Astrocyte (in vitro differentiated cells and primary cell): Measurements from ENCODE around the gene GOLGA6C. TPM values are rescaled to one million over a fixed set of nuclear protein-coding genes. Genes with fewer than 3 reads are reported as not detected.

Experiments used
- DNase-seq: peaks from one replicate; pipeline ENCODE4 v3.0.0-alpha.2; 2010; ENCODE audit warnings: low read depth
- FAIRE-seq: peaks from 2 replicates; lab custom pipeline; 2011; peaks lifted over from hg19 to GRCh38; lab: Jason Lieb, UNC
- H2AFZ ChIP-seq: 2 replicates; pipeline ENCODE4 v1.6.0; 2012; ENCODE audit warnings: low read depth, low read length, inconsistent platforms
- H3K27ac ChIP-seq: 2 replicates; pipeline ENCODE4 v1.5.1; 2011; ENCODE audit warnings: low read depth, low read length, inconsistent platforms
- H3K27me3 ChIP-seq: 2 replicates; pipeline ENCODE4 v1.6.0; 2011; ENCODE audit warnings: low read length, inconsistent platforms; ENCODE audit not compliant: insufficient read depth
- H3K36me3 ChIP-seq: 2 replicates; pipeline ENCODE4 v1.5.1; 2011; ENCODE audit warnings: low read length, inconsistent platforms; ENCODE audit not compliant: insufficient read depth
- H3K4me1 ChIP-seq: 2 replicates; pipeline ENCODE4 v1.5.1; 2011; ENCODE audit warnings: low read length, inconsistent platforms; ENCODE audit not compliant: insufficient read depth
- H3K4me2 ChIP-seq: 2 replicates; pipeline ENCODE4 v1.6.0; 2012; ENCODE audit warnings: low read length, inconsistent platforms
- H3K4me3 ChIP-seq: 2 replicates; pipeline ENCODE4 v1.5.1; 2011; ENCODE audit warnings: low read depth, mild to moderate bottlenecking, low read length, inconsistent platforms; ENCODE audit not compliant: insufficient read depth
- H3K79me2 ChIP-seq: 2 replicates; pipeline ENCODE4 v1.6.0; 2012; ENCODE audit warnings: mild to moderate bottlenecking, low read length, inconsistent platforms; ENCODE audit not compliant: insufficient read depth
- H3K9ac ChIP-seq: 2 replicates; pipeline ENCODE4 v1.6.0; 2012; ENCODE audit warnings: mild to moderate bottlenecking, low read length, inconsistent platforms
- H3K9me3 ChIP-seq: 2 replicates; pipeline ENCODE4 v1.5.1; 2012; ENCODE audit warnings: low read depth, mild to moderate bottlenecking, low read length, inconsistent platforms; ENCODE audit not compliant: insufficient read depth
- H4K20me1 ChIP-seq: 2 replicates; pipeline ENCODE4 v1.6.0; 2012; ENCODE audit warnings: low read length, inconsistent platforms; ENCODE audit not compliant: insufficient read depth
- H3K27ac Mint-ChIP-seq: one replicate; pipeline ENCODE4 v1.8.0; 2021; ENCODE audit warnings: mild to moderate bottlenecking, mixed read lengths; ENCODE audit not compliant: unreplicated experiment
- H3K27me3 Mint-ChIP-seq: one replicate; pipeline ENCODE4 v1.8.0; 2021; ENCODE audit warnings: low read depth, mixed read lengths; ENCODE audit not compliant: unreplicated experiment
- H3K36me3 Mint-ChIP-seq: one replicate; pipeline ENCODE4 v1.8.0; 2021; ENCODE audit warnings: low read depth, mixed read lengths; ENCODE audit not compliant: unreplicated experiment
- H3K4me1 Mint-ChIP-seq: one replicate; pipeline ENCODE4 v1.8.0; 2021; ENCODE audit warnings: low read depth, mixed read lengths; ENCODE audit not compliant: unreplicated experiment
- H3K4me3 Mint-ChIP-seq: one replicate; pipeline ENCODE4 v1.8.0; 2021; ENCODE audit warnings: mild to moderate bottlenecking, moderate library complexity, mixed read lengths; ENCODE audit not compliant: unreplicated experiment
- H3K9me3 Mint-ChIP-seq: one replicate; pipeline ENCODE4 v1.8.0; 2021; ENCODE audit warnings: mild to moderate bottlenecking, mixed read lengths; ENCODE audit not compliant: unreplicated experiment
- EZH2 ChIP-seq: IDR thresholded peaks from 2 replicates; pipeline ENCODE4 v1.6.1; 2012; ENCODE audit warnings: mild to moderate bottlenecking, low read length, inconsistent platforms; ENCODE audit not compliant: insufficient read depth
- total RNA-seq: library from RNA; stranded (reverse); gene quantifications from 2 replicates; pipeline ENCODE4 v1.2.1, GENCODE V29; 2021
- TF ChIP-seq, protein P1 (sequence below): IDR thresholded peaks from 2 replicates; pipeline ENCODE4 v1.5.1; 2011; ENCODE audit warnings: low read depth, mild to moderate bottlenecking, inconsistent platforms, low read length, moderate library complexity; ENCODE audit not compliant: insufficient read depth

GOLGA6C gene
- total RNA-seq, 1 donor from 2014 or later, result not detected

DNA sequence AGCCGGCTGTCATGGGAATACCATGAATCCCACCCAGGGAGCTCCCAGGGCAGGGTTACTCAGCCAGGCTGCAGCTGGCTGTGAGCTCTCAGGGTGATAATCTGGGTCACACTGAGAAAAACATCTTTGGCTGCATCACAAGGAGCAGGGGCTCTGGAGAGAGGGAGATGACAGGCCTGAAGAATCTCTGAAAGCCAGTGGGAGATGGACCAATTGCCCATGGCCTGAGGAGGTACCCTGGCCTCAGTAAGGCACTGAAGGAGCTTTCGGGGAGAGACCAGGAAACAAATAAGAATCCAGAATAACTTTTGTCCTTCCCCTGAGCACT lies 28.2 kb upstream of the GOLGA6C start:
- Histone ChIP-seq H3K36me3 (no peaks in the 10 kb centered on the region), H3K27ac (no peak overlapping the region), H3K27me3 (peaks cover 12% of the 10 kb centered on the region), H3K9ac (no peak overlapping the region), H4K20me1 (no peaks in the 10 kb centered on the region), H3K4me3 (no peak overlapping the region), H3K79me2 (no peaks in the 10 kb centered on the region), H2AFZ (no peak overlapping the region), H3K4me1 (no peaks in the 10 kb centered on the region), H3K9me3 (no peaks in the 10 kb centered on the region), H3K4me2 (no peak overlapping the region)
- Mint-ChIP-seq H3K4me3 (peak overlapping the region; percentile 27), H3K4me1 (peaks cover 10% of the 10 kb centered on the region), H3K9me3 (no peaks in the 10 kb centered on the region), H3K36me3 (no peaks in the 10 kb centered on the region), H3K27me3 (peaks cover 52% of the 10 kb centered on the region), H3K27ac (peak overlapping the region; percentile 47)
- FAIRE-seq (no peak), DNase-seq (no peak)
- TF ChIP-seq EZH2, result no peak
- TF ChIP-seq, protein P1, sequence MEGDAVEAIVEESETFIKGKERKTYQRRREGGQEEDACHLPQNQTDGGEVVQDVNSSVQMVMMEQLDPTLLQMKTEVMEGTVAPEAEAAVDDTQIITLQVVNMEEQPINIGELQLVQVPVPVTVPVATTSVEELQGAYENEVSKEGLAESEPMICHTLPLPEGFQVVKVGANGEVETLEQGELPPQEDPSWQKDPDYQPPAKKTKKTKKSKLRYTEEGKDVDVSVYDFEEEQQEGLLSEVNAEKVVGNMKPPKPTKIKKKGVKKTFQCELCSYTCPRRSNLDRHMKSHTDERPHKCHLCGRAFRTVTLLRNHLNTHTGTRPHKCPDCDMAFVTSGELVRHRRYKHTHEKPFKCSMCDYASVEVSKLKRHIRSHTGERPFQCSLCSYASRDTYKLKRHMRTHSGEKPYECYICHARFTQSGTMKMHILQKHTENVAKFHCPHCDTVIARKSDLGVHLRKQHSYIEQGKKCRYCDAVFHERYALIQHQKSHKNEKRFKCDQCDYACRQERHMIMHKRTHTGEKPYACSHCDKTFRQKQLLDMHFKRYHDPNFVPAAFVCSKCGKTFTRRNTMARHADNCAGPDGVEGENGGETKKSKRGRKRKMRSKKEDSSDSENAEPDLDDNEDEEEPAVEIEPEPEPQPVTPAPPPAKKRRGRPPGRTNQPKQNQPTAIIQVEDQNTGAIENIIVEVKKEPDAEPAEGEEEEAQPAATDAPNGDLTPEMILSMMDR, result no peak

DNA sequence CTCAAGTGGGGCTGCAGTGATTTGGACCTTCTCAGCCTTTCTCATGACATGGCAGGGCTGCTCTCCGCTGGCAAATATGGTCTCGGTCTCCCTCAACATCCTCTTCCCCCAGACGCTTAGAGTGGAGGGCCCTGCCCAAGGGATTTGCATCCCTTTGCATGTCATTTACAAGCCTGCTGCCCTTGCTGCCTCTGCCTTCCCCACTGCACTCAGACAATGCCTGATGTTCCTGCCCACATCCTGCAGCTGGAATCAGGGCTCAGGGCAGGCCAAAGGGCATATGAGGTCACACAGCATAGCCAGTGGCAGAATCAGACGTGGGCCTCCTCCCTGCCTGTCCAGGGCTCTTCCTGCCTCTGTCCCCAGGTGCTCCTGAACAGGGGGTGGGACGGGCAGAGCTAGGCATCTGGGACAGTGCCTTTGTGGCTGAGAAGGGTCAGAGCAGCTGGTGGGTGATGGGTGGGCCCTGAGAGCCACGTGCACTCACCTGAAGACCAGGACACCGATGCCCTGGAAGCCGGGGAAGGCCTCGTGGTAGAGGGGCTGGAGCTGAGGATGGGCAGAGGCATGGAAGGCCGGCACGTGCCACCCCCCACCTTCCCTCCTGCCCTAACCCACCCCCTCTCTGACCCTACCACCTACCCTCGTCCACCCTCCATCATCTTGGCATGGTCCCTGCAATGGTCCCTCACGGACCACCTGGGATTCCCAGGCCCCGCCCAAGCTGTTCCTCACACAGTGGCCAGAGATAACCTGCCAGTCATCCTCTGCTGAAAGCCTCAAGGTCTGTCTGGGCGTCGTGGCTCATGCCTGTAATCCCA lies 27.4 kb upstream of the GOLGA6C start:
- DNase-seq, result no peak
- no peaks in the 10 kb centered on the region for H3K79me2 ChIP-seq
- no peaks in the 10 kb centered on the region for H3K36me3 Mint-ChIP-seq
- no peaks in the 10 kb centered on the region for H3K4me1 ChIP-seq
- no peaks in the 10 kb centered on the region for H3K9me3 ChIP-seq
- peaks cover 12% of the 10 kb centered on the region for H3K27me3 ChIP-seq
- no peaks in the 10 kb centered on the region for H3K9me3 Mint-ChIP-seq
- H3K9ac ChIP-seq, result no peak overlapping the region
- no peak overlapping the region for H3K4me3 ChIP-seq
- no peak overlapping the region for H3K4me3 Mint-ChIP-seq
- no peaks in the 10 kb centered on the region for H4K20me1 ChIP-seq
- H3K27me3 Mint-ChIP-seq, result peaks cover 56% of the 10 kb centered on the region
- no peak overlapping the region for H3K27ac Mint-ChIP-seq
- no peak overlapping the region for H3K4me2 ChIP-seq
- H3K36me3 ChIP-seq, result no peaks in the 10 kb centered on the region
- no peak overlapping the region for H3K27ac ChIP-seq
- no peak for FAIRE-seq
- H2AFZ ChIP-seq, result no peak overlapping the region
- TF ChIP-seq, protein P1, result no peak
- TF ChIP-seq EZH2, result no peak
- peaks cover 10% of the 10 kb centered on the region for H3K4me1 Mint-ChIP-seq

DNA sequence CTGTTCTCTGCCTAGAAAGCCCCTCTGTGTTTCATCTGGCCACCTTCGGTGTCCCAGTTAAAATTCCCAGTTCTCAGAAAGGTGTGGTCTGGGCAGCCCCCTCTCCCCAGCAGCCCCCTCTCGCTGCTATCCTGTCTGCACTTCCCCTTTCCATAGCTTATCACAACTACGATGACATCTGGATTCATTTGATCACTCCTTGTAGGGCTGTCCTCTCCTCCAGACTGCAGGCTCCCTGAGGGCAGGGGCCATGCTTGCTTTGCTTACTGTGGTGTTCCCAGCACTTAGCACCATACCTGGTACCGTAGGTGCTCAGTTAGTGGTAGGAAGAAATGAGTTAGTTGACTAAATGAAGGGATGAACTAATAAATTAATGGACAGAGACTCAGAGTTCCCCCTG lies 26.3 kb upstream of the GOLGA6C start:
- Histone ChIP-seq H2AFZ (no peak overlapping the region), H3K9me3 (no peaks in the 10 kb centered on the region), H3K27ac (no peak overlapping the region), H3K4me3 (no peak overlapping the region), H3K4me1 (no peaks in the 10 kb centered on the region), H3K79me2 (no peaks in the 10 kb centered on the region), H4K20me1 (no peaks in the 10 kb centered on the region), H3K9ac (no peak overlapping the region), H3K4me2 (no peak overlapping the region), H3K27me3 (peaks cover 12% of the 10 kb centered on the region), H3K36me3 (no peaks in the 10 kb centered on the region)
- no peaks in the 10 kb centered on the region for H3K9me3 Mint-ChIP-seq
- peaks cover 10% of the 10 kb centered on the region for H3K4me1 Mint-ChIP-seq
- TF ChIP-seq, protein P1, result no peak
- TF ChIP-seq EZH2, result no peak
- H3K36me3 Mint-ChIP-seq, result no peaks in the 10 kb centered on the region
- H3K4me3 Mint-ChIP-seq, result no peak overlapping the region
- H3K27me3 Mint-ChIP-seq, result peaks cover 61% of the 10 kb centered on the region
- FAIRE-seq, result no peak
- no peak for DNase-seq
- H3K27ac Mint-ChIP-seq, result no peak overlapping the region
